CD4-positive, alpha-beta T cell (primary cell): Measurements from ENCODE around the gene BAIAP2. TPM values are rescaled to one million over a fixed set of nuclear protein-coding genes. Genes with fewer than 3 reads are reported as not detected.

Experiments
- ATAC-seq: fragments of 200-7000 bp; cut with Tn5 transposase; one replicate; pipeline ENCODE4 v1.10.0; 2022; ENCODE audit warnings: mild to moderate bottlenecking; ENCODE audit not compliant: poor library complexity
- CTCF ChIA-PET: fragments of 350-600 bp; sonication (Branson Sonifier 250); formaldehyde crosslinking; loops from one replicate; lab custom pipeline; 2021; ENCODE audit warnings: antibody characterized with exemption, inconsistent platforms; lab: Charles Lee
- POLR2A ChIA-PET: fragments of 350-600 bp; sonication (Branson Sonifier 250); formaldehyde crosslinking; loops from one replicate; lab custom pipeline; 2021; ENCODE audit warnings: antibody characterized with exemption, inconsistent platforms; lab: Charles Lee
- DNase-seq, 14 experiments: peaks; one replicate each; pipeline ENCODE4 v3.0.0-alpha.2; 2013 to 2020; ENCODE audit warnings: mixed read lengths in 2 of 14
- H3K27ac ChIP-seq, 2 donors: one replicate each; pipeline versions ENCODE4 v1.5.1 to v1.7.0; 2013; ENCODE audit warnings: low read length in 2 of 2, low read depth in 1 of 2, mild to moderate bottlenecking in 1 of 2
- H3K27me3 ChIP-seq, 2 experiments: 1 replicate in 1 of 2; 2 replicates in 1 of 2; pipeline versions ENCODE4 v1.6.1 to v1.7.0; 2013; ENCODE audit warnings: low read length in 2 of 2, control low read depth in 1 of 2, mild to moderate bottlenecking in 1 of 2, moderate library complexity in 1 of 2; ENCODE audit not compliant: insufficient read depth in 2 of 2, control insufficient read depth in 1 of 2
- H3K36me3 ChIP-seq: one replicate; pipeline ENCODE4 v1.6.1; 2013; ENCODE audit warnings: low read length, control low read depth; ENCODE audit not compliant: insufficient read depth
- H3K4me1 ChIP-seq: one replicate; pipeline ENCODE4 v1.6.1; 2013; ENCODE audit warnings: low read length, control low read depth; ENCODE audit not compliant: insufficient read depth
- H3K4me3 ChIP-seq: one replicate; pipeline ENCODE4 v1.5.1; 2013; ENCODE audit warnings: mild to moderate bottlenecking, low read length, moderate library complexity
- H3K9me3 ChIP-seq, 2 experiments: 1 replicate in 1 of 2; 2 replicates in 1 of 2; pipeline versions ENCODE4 v1.6.1 to v1.7.0; 2013; ENCODE audit warnings: low read length in 2 of 2, mild to moderate bottlenecking in 2 of 2, control low read depth in 1 of 2, moderate library complexity in 1 of 2; ENCODE audit not compliant: control insufficient read depth in 1 of 2, insufficient read depth in 1 of 2
- H3K27ac Mint-ChIP-seq: one replicate; pipeline ENCODE4 v1.8.0; 2020; ENCODE audit warnings: mixed read lengths
- H3K27me3 Mint-ChIP-seq: one replicate; pipeline ENCODE4 v1.8.0; 2021; ENCODE audit warnings: mixed read lengths
- H3K36me3 Mint-ChIP-seq: one replicate; pipeline ENCODE4 v1.8.0; 2021; ENCODE audit warnings: low read depth, mixed read lengths
- H3K4me1 Mint-ChIP-seq: one replicate; pipeline ENCODE4 v1.8.0; 2021; ENCODE audit warnings: low read depth, mixed read lengths
- H3K4me3 Mint-ChIP-seq: one replicate; pipeline ENCODE4 v1.8.0; 2020; ENCODE audit warnings: mild to moderate bottlenecking, mixed read lengths
- H3K9me3 Mint-ChIP-seq: one replicate; pipeline ENCODE4 v1.8.0; 2020; ENCODE audit warnings: mixed read lengths
- CTCF ChIP-seq: fragments of 200-600 bp; IDR thresholded peaks from one replicate; pipeline ENCODE4 v1.8.0; 2022; ENCODE audit warnings: antibody characterized with exemption, mild to moderate bottlenecking
- intact Hi-C, 2 experiments: fragments of 100-400 bp; cut with DNase I in 1 of 2; cut with micrococcal nuclease in 1 of 2; formaldehyde crosslinking; loops; one replicate each; pipeline versions ENCODE4 v1.15.1 to v1.9.0; 2023 to 2025; cut with DNase I, micrococcal nuclease
- total RNA-seq, 174 experiments: library from RNA in 2 of 174; stranded (reverse) in 2 of 174; gene quantifications; one replicate each; pipeline ENCODE4 v1.2.3 and lab custom pipeline; 2021 to 2026

BAIAP2 gene
- total RNA-seq, 2 experiments from 2014 or later: 4.2 to 4.9 TPM

DNA sequence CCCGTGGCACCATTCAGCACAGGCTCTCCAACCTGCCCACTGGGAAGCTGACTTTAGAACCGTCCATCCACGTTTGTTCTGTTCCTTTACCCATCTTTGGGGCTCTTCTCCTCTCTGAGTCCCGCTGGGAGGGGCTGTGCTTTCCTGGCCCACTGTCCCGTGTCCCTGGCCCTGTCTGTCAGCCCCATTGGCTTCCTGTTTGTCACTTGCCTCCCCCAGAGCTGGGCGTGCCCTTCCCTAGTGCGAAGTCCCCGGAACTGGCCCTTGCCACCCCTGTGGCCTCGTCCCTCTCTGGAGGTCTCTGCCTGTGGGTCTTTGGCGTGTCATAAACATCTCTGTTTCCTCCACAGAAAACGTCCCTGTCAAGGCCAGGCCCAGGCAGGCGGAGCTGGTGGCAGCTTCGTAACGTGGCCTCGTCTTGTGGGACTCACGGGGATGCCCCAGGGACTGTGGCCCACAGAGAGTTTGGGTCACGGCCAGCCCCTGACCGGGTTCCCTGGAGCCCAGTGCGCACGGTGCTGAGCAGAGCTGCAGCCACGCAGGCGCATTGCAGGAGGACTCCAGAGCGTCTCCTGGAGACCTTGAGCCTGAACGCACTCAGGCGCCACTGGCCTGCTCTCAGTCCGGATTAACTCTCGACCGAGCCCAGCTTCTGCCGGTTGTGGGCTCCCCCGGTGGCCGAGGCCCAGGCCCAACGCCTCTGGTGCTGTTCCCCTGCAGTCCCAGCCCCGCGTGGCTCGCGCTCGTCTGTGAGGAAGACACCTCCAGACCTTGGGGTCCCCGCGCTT, 36.0 kb upstream of the BAIAP2 start:
- no peaks in the 10 kb centered on the region for H3K9me3 Mint-ChIP-seq
- TF ChIP-seq CTCF: no peak
- no peak overlapping the region for H3K27ac Mint-ChIP-seq
- ChIA-PET CTCF (interaction anchor here (1.0 kb wide), 1 partner anchor 10 kb away, joined by 4 read pairs; no protein-coding TSS in a partner anchor), POLR2A (interaction anchor here (0.7 kb wide), 1 partner anchor 20 kb away, joined by 3 read pairs; no protein-coding TSS in a partner anchor)
- Histone ChIP-seq H3K9me3 (peaks cover 0 to 4% of the 10 kb centered on the region in 2 experiments), H3K36me3 (peaks cover 50% of the 10 kb centered on the region), H3K27ac (no peak overlapping the region), H3K4me1 (peaks cover 13% of the 10 kb centered on the region), H3K27me3 (peaks cover 3 to 7% of the 10 kb centered on the region in 2 experiments), H3K4me3 (no peak overlapping the region)
- H3K36me3 Mint-ChIP-seq: peaks cover 21% of the 10 kb centered on the region
- ATAC-seq (no peak), DNase-seq (no peak)
- intact Hi-C loops: loop anchor here in 1 of 2 experiments (10.0 kb wide), 1 partner anchor 486 kb away; no protein-coding TSS in a partner anchor
- peaks cover 12% of the 10 kb centered on the region for H3K4me1 Mint-ChIP-seq
- H3K27me3 Mint-ChIP-seq: peaks cover 17% of the 10 kb centered on the region
- peak overlapping the region; percentile 68 for H3K4me3 Mint-ChIP-seq

GRCh38 chr17:80999536-81000333, 35.2 kb upstream of the BAIAP2 start:
- H3K36me3 ChIP-seq: peaks cover 50% of the 10 kb centered on the region
- CTCF ChIA-PET: no interaction called here
- H3K27ac Mint-ChIP-seq: no peak overlapping the region

More at GRCh38 chr17:80999536-81000333, 35.2 kb upstream of the BAIAP2 start:
- no peak for TF ChIP-seq CTCF
- peaks cover 7 to 11% of the 10 kb centered on the region in 2 experiments for H3K27me3 ChIP-seq
- POLR2A ChIA-PET: no interaction called here
- Mint-ChIP-seq H3K27me3 (peaks cover 21% of the 10 kb centered on the region), H3K4me3 (no peak overlapping the region), H3K4me1 (peaks cover 15% of the 10 kb centered on the region), H3K36me3 (peaks cover 21% of the 10 kb centered on the region), H3K9me3 (no peaks in the 10 kb centered on the region)
- no peak overlapping the region for H3K27ac ChIP-seq
- no peak for ATAC-seq
- intact Hi-C loops: loop anchor here in 1 of 2 experiments (10.0 kb wide), 1 partner anchor 485 kb away; no protein-coding TSS in a partner anchor
- peaks cover 0 to 9% of the 10 kb centered on the region in 2 experiments for H3K9me3 ChIP-seq
- H3K4me3 ChIP-seq: no peak overlapping the region
- peaks cover 13% of the 10 kb centered on the region for H3K4me1 ChIP-seq
- no peak for DNase-seq
